ENCODE data around the gene MAFG. TPM values are rescaled to one million over a fixed set of nuclear protein-coding genes. Genes with fewer than 3 reads are reported as not detected.
A peak's percentile ranks its signal among the peaks of the same experiment; 100 is the strongest.

Gene MAFG
- total RNA-seq, 6 donors from 2014 or later = 23.0 to 46.4 (median 28.8) TPM

DNA sequence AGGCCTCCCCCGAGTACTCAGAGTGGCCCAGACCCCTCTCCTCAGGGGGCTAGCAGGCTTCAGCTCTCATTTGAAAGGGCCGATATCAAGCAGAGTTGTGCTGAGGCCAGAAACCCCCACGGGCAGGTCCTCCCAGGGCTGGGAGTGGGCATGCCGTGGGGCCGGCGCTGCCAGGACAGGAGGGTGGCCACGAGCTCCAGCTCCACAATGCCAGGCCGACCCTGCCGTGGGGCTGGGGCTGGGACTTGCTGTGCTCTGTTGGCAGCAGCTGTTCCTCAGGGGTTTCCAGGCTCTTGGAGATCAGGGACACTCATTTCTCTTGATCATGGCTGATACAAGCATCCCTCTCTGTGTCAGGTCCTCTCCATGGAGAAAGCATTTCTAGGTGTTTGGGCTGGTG, 28.6 kb downstream of the MAFG start:
- DNase-seq (peak in 1 of 2 donors; percentile 75), ATAC-seq (ENCODE audit: low FRiP score in 2 of 2) (no peak)
- H3K27ac ChIP-seq = no peak overlapping the region
- H3K9me3 ChIP-seq = no peaks in the 10 kb centered on the region
- 95% methylated on average over 9 of the region's 9 CpGs; no CpG with 5 or more reads in 1 of the 2 donors for WGBS, 2 donors
- H3K36me3 ChIP-seq = peaks cover 11 to 70% (median 56%) of the 10 kb centered on the region in 4 donors
- no peak overlapping the region for H3K4me3 ChIP-seq
- H3K4me1 ChIP-seq = peaks cover 12 to 22% (median 14%) of the 10 kb centered on the region in 4 donors
- TF ChIP-seq EP300 (IDR thresholded peaks at IDR 0.05) = no peak
- TF ChIP-seq POLR2AphosphoS5 (IDR thresholded peaks at IDR 0.05) = no peak
- TF ChIP-seq POLR2A (IDR thresholded peaks at IDR 0.05) = no peak
- TF ChIP-seq, protein P1, sequence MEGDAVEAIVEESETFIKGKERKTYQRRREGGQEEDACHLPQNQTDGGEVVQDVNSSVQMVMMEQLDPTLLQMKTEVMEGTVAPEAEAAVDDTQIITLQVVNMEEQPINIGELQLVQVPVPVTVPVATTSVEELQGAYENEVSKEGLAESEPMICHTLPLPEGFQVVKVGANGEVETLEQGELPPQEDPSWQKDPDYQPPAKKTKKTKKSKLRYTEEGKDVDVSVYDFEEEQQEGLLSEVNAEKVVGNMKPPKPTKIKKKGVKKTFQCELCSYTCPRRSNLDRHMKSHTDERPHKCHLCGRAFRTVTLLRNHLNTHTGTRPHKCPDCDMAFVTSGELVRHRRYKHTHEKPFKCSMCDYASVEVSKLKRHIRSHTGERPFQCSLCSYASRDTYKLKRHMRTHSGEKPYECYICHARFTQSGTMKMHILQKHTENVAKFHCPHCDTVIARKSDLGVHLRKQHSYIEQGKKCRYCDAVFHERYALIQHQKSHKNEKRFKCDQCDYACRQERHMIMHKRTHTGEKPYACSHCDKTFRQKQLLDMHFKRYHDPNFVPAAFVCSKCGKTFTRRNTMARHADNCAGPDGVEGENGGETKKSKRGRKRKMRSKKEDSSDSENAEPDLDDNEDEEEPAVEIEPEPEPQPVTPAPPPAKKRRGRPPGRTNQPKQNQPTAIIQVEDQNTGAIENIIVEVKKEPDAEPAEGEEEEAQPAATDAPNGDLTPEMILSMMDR (IDR thresholded peaks at IDR 0.05) = no peak
- H3K27me3 ChIP-seq = no peaks in the 10 kb centered on the region

DNA sequence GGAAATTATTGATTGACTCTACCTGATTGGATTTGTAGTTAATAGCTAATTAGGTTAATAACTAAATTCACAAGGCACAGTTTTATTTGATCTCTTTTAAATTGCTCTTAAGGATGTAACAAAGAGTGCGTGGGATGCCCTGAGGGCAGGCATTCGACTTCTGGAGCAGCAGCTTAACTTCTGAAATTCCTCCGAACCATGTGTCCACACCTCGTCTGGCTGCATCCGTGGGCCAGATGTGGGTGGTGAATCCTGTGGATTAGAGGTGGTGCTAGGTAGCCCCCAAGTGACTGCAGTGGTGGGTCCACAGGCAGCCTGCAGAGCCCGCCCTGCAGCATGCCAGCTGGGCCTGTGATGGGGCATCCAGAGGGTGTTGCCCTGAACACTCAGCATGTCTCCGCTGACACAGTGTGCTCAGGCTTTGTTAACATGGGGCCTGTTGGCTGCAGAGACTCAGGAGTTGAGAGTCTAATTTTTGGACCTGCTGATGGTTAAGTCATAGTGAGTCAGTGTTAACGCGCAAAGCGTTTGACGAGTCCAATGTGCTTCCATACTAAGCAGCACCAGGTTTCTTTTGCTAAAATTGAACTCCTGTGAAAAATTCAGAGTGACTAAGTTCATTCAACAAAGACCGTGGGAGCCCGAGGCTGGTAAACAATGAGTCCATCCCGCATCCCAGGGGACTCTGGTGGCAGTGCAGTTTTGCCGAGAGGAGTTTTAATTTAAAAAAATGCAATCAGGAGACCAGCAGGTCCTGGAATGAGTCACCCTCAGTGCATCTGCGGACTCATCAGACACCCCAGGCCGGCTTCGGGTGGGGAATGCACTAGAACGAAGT, 29.3 kb downstream of the MAFG start:
- H3K27ac ChIP-seq = no peak overlapping the region
- H3K4me3 ChIP-seq = no peak overlapping the region
- peaks cover 11 to 71% (median 52%) of the 10 kb centered on the region in 4 donors for H3K36me3 ChIP-seq
- H3K4me1 ChIP-seq = peaks cover 12 to 21% (median 14%) of the 10 kb centered on the region in 4 donors
- DNase-seq (peak in 1 of 2 donors; percentile 41), ATAC-seq (ENCODE audit: low FRiP score in 2 of 2) (no peak)
- no peaks in the 10 kb centered on the region for H3K9me3 ChIP-seq
- 92 to 94% methylated on average over 15 to 19 of the region's 19 CpGs for WGBS, 2 donors
- no peaks in the 10 kb centered on the region for H3K27me3 ChIP-seq
- no peak for TF ChIP-seq POLR2A (IDR thresholded peaks at IDR 0.05)
- no peak for TF ChIP-seq POLR2AphosphoS5 (IDR thresholded peaks at IDR 0.05)
- TF ChIP-seq, protein P1 (IDR thresholded peaks at IDR 0.05) = no peak
- TF ChIP-seq EP300 (IDR thresholded peaks at IDR 0.05) = no peak

DNA sequence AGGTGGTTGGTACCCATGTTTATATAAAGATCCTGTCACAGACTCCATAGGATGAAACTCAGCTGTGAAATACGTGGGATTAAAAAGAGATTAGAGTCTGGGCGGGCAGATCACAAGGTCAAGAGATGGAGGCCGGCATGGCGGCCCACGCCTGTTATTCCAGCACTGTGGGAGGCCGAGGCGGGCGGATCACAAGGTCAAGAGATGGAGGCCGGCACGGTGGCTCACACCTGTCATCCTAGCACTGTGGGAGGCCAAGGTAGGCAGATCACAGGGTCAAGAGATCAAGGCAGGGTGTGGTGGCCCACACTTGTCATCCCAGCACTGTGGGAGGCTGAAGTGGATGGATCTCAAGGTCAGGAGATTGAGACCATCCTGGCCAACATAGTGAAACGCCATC, 32.1 kb downstream of the MAFG start:
- WGBS, 2 donors = 92 to 95% methylated on average over 11 of the region's 11 CpGs
- Histone ChIP-seq H3K27ac (no peak overlapping the region), H3K27me3 (no peaks in the 10 kb centered on the region), H3K4me1 (peaks cover 9 to 20% (median 13%) of the 10 kb centered on the region in 4 donors), H3K36me3 (peaks cover 11 to 68% (median 50%) of the 10 kb centered on the region in 4 donors), H3K9me3 (no peaks in the 10 kb centered on the region), H3K4me3 (no peak overlapping the region)
- no peak for TF ChIP-seq POLR2A (IDR thresholded peaks at IDR 0.05)
- DNase-seq = peak in 1 of 2 donors; percentile 53
- ATAC-seq (ENCODE audit: low FRiP score in 2 of 2) = no peak

DNA sequence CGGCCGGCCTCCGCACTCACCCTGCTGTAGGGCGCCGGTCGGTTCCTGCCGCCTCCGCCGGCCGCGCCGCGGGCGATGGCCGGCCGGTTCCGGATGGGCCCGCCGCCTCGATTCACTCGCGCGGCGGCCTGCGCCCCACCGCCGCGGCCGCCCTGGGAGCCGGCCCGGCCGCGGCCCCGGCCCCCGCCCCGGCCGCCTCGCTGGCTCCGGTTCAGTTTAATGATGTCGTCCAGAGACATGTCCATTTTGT, 36.3 kb downstream of the MAFG start:
- no CpG with 5 or more reads among the region's 40 CpGs for WGBS, 2 donors

More for the DNA sequence above, 36.3 kb downstream of the MAFG start:
- no peak for DNase-seq
- Histone ChIP-seq H3K4me1 (peaks cover 17 to 30% (median 23%) of the 10 kb centered on the region in 4 donors), H3K9me3 (no peaks in the 10 kb centered on the region), H3K27me3 (no peaks in the 10 kb centered on the region), H3K36me3 (peaks cover 17 to 65% (median 52%) of the 10 kb centered on the region in 4 donors), H3K27ac (peak overlapping the region; percentile 93 to 95 (median 94)), H3K4me3 (peak overlapping the region; percentile 83 to 100 (median 94))
- ATAC-seq (ENCODE audit: low FRiP score in 2 of 2) = no peak
- TF ChIP-seq POLR2A (IDR thresholded peaks at IDR 0.05) (no peak), POLR2AphosphoS5 (IDR thresholded peaks at IDR 0.05) (no peak), EP300 (IDR thresholded peaks at IDR 0.05) (no peak)
- TF ChIP-seq, protein P1 (IDR thresholded peaks at IDR 0.05) = no peak

All from upper lobe of left lung (tissue), 6 donors.